Activated naive CD8-positive, alpha-beta T cell (primary cell): ENCODE data around the gene VEZF1.
A peak's percentile ranks its signal among the peaks of the same experiment; 100 is the strongest.

ENCODE experiments used
- H3K27ac Mint-ChIP-seq: one replicate; pipeline ENCODE4 v1.8.0; 2021; ENCODE audit warnings: mixed read lengths
- H3K27me3 Mint-ChIP-seq: one replicate; pipeline ENCODE4 v1.8.0; 2021; ENCODE audit warnings: mixed read lengths
- H3K36me3 Mint-ChIP-seq: one replicate; pipeline ENCODE4 v1.8.0; 2021; ENCODE audit warnings: mixed read lengths
- H3K4me1 Mint-ChIP-seq: one replicate; pipeline ENCODE4 v1.8.0; 2021; ENCODE audit warnings: low read depth, mixed read lengths
- H3K4me3 Mint-ChIP-seq: one replicate; pipeline ENCODE4 v1.8.0; 2021; ENCODE audit warnings: mild to moderate bottlenecking, mixed read lengths
- H3K9me3 Mint-ChIP-seq: one replicate; pipeline ENCODE4 v1.8.0; 2021; ENCODE audit warnings: low read depth, mixed read lengths

VEZF1 gene

GRCh38 chr17:58004060-58004459, 16.0 kb upstream of the VEZF1 start:
- no peaks in the 10 kb centered on the region for H3K27me3 Mint-ChIP-seq
- H3K27ac Mint-ChIP-seq = peak overlapping the region; percentile 79
- peaks cover 62% of the 10 kb centered on the region for H3K4me1 Mint-ChIP-seq
- H3K9me3 Mint-ChIP-seq = no peaks in the 10 kb centered on the region
- H3K4me3 Mint-ChIP-seq = peak overlapping the region; percentile 99
- peaks cover 26% of the 10 kb centered on the region for H3K36me3 Mint-ChIP-seq

DNA sequence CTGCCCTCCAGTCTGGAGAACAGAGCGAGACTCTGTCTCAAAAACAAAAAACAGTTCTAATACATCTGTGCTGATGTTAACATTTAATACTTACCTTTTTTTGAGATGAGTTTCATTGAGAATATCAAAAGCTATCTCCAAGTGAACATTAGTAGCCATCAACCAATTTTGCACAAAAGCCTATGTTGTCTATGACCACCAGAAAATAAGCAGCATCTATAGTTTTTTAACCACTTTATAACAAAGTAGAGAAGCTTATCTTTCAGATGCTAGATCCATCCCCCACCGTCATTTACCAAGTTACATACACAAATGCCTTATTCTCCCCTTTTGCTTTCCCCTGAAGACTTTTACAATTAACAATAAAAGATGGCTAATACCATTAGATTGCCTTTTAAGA, 14.9 kb upstream of the VEZF1 start:
- Mint-ChIP-seq H3K4me1 (peaks cover 65% of the 10 kb centered on the region), H3K27me3 (no peaks in the 10 kb centered on the region), H3K36me3 (peaks cover 26% of the 10 kb centered on the region), H3K27ac (peak overlapping the region; percentile 79), H3K4me3 (peak overlapping the region; percentile 99), H3K9me3 (no peaks in the 10 kb centered on the region)

GRCh38 chr17:58002154-58002948, 14.3 kb upstream of the VEZF1 start:
- Mint-ChIP-seq H3K27me3 (no peaks in the 10 kb centered on the region), H3K4me3 (peak overlapping the region; percentile 99), H3K27ac (peak overlapping the region; percentile 79), H3K36me3 (peaks cover 26% of the 10 kb centered on the region), H3K9me3 (no peaks in the 10 kb centered on the region), H3K4me1 (peaks cover 65% of the 10 kb centered on the region)

- peaks cover 26% of the 10 kb centered on the region for H3K36me3 Mint-ChIP-seq
- H3K27me3 Mint-ChIP-seq = no peaks in the 10 kb centered on the region
- H3K27ac Mint-ChIP-seq = peak overlapping the region; percentile 28
- H3K4me1 Mint-ChIP-seq = peaks cover 69% of the 10 kb centered on the region
- H3K4me3 Mint-ChIP-seq = peak overlapping the region; percentile 27
- no peaks in the 10 kb centered on the region for H3K9me3 Mint-ChIP-seq
Measured at GRCh38 chr17:58001461-58002124, 13.5 kb upstream of the VEZF1 start.

GRCh38 chr17:57999496-58000017, 11.5 kb upstream of the VEZF1 start:
- peak overlapping the region; percentile 44 for H3K4me3 Mint-ChIP-seq
- H3K9me3 Mint-ChIP-seq = no peaks in the 10 kb centered on the region
- H3K4me1 Mint-ChIP-seq = peaks cover 74% of the 10 kb centered on the region
- H3K27me3 Mint-ChIP-seq = no peaks in the 10 kb centered on the region
- H3K27ac Mint-ChIP-seq = peak overlapping the region; percentile 86
- peaks cover 8% of the 10 kb centered on the region for H3K36me3 Mint-ChIP-seq

DNA sequence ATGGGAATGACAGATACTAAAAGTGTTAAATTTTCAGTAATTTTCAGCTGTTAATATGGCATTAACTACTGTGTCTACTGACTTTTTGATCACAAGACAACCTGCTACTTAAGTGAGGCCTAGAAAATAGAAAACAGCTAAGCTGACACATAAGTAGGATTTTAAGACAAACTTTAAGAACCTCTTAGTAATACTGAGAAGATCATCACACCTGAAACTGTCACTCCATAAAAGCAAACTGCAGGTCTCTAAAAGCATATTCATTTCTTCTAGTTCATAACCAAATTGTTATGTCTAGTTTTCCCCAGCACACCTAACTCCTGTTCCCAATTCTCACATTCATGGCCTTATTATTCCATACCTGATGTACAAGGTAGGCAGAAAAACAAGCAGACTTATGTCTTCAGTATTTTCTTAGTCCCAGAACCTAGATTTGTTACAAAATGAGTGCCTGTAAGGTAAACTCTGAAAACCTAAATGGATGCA, 11.0 kb upstream of the VEZF1 start:
- Mint-ChIP-seq H3K4me3 (peak overlapping the region; percentile 44), H3K9me3 (no peaks in the 10 kb centered on the region), H3K4me1 (peaks cover 75% of the 10 kb centered on the region), H3K36me3 (peaks cover 8% of the 10 kb centered on the region), H3K27me3 (no peaks in the 10 kb centered on the region), H3K27ac (peak overlapping the region; percentile 86)

GRCh38 chr17:57997085-57997809, 9.2 kb upstream of the VEZF1 start:
- Mint-ChIP-seq H3K9me3 (no peaks in the 10 kb centered on the region), H3K4me3 (no peak overlapping the region), H3K27me3 (no peaks in the 10 kb centered on the region), H3K4me1 (peaks cover 68% of the 10 kb centered on the region), H3K36me3 (peaks cover 3% of the 10 kb centered on the region), H3K27ac (peak overlapping the region; percentile 35)

DNA sequence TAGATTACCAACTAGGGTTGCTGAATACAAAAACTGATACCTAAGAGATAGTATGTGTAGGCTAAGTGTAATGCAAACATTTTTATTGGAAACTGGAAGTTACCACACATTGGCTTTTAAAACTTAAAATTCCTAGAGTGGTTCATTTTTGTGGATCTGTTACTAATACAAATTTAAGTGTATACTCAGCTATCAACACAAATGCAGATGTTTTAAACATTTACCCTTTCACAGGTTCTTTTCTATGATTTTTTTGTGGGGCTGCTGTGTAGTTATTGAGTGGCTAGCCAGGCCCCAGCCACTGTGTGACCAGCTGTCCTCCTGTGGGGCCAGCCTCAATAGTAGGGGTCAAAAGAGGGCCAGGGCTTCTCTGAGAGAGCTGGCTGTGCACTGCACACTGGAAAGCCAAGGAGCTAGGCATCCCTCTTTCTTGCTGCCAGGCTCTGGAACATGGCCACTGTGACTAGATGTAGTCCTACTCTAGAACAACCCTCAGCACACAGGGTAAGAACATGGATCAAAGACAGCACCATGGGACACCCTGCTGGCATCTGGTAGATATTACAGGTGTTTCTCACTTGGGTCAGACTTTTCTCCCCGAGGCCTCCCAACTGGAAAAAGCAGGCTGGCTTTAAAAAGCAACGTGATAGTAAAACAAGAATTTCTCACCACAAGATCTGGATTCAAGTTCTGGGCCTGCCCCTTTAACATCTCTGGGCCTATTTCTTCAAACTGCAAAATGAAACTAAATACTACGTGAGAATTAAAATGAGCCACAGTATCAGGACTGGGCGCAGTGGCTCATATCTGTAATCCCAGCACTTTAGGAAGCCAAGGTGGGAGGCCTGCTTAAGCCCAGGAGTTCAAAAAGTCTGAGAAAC, 7.3 kb upstream of the VEZF1 start:
- H3K9me3 Mint-ChIP-seq = no peaks in the 10 kb centered on the region
- H3K4me1 Mint-ChIP-seq = peaks cover 63% of the 10 kb centered on the region
- no peak overlapping the region for H3K4me3 Mint-ChIP-seq
- H3K27me3 Mint-ChIP-seq = no peaks in the 10 kb centered on the region
- H3K36me3 Mint-ChIP-seq = peaks cover 3% of the 10 kb centered on the region
- H3K27ac Mint-ChIP-seq = peak overlapping the region; percentile 69

- Mint-ChIP-seq H3K4me1 (peaks cover 58% of the 10 kb centered on the region), H3K9me3 (no peaks in the 10 kb centered on the region), H3K36me3 (peaks cover 3% of the 10 kb centered on the region), H3K27me3 (no peaks in the 10 kb centered on the region), H3K4me3 (no peak overlapping the region), H3K27ac (peak overlapping the region; percentile 69)
Measured at GRCh38 chr17:57994436-57994835, 6.4 kb upstream of the VEZF1 start.

GRCh38 chr17:57993471-57994365, 5.7 kb upstream of the VEZF1 start:
- Mint-ChIP-seq H3K27ac (peak overlapping the region; percentile 69), H3K4me1 (peaks cover 57% of the 10 kb centered on the region), H3K27me3 (no peaks in the 10 kb centered on the region), H3K4me3 (no peak overlapping the region), H3K9me3 (no peaks in the 10 kb centered on the region), H3K36me3 (no peaks in the 10 kb centered on the region)

GRCh38 chr17:57991537-57991936, 3.5 kb upstream of the VEZF1 start:
- Mint-ChIP-seq H3K4me3 (no peak overlapping the region), H3K4me1 (peaks cover 54% of the 10 kb centered on the region), H3K36me3 (no peaks in the 10 kb centered on the region), H3K27ac (no peak overlapping the region), H3K9me3 (no peaks in the 10 kb centered on the region), H3K27me3 (no peaks in the 10 kb centered on the region)

DNA sequence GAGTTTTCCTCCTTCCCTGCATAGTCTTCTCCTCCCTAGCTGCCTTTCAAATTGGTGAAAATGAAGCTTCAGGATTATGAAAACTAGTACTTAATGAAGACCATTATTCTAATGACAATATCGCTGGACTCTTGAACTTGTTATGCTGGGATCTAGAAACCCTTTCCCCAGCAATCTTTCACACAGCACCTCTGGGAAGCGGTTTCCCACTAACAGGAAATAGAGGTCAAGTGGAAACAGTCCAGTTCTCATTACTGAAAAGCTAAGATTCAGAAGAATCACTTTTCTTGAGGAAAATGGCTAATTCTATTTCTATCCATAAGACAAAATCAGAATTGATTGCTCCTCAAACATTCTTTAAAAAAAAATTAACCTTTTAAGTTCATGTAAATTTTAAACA, 2.0 kb upstream of the VEZF1 start:
- Mint-ChIP-seq H3K27me3 (no peaks in the 10 kb centered on the region), H3K36me3 (no peaks in the 10 kb centered on the region), H3K9me3 (no peaks in the 10 kb centered on the region), H3K4me3 (peak overlapping the region; percentile 87), H3K27ac (peak overlapping the region; percentile 88), H3K4me1 (peaks cover 55% of the 10 kb centered on the region)
